Activated B cell treated with CpG ODN at 0.5 μM for 24 hours (primary cell): ENCODE results near the gene ENPP7. TPM values are rescaled to one million over a fixed set of nuclear protein-coding genes. Genes with fewer than 3 reads are reported as not detected.

Source experiments
- ATAC-seq: fragments of 200-7000 bp; cut with Tn5 transposase; one replicate; pipeline ENCODE4 v1.10.0; 2021; ENCODE audit warnings: low read depth, mild to moderate bottlenecking, moderate library complexity
- CTCF ChIA-PET: fragments of 350-600 bp; sonication (Branson Sonifier 250); formaldehyde crosslinking; loops from one replicate; lab custom pipeline; 2021; ENCODE audit warnings: antibody characterized with exemption; lab: Charles Lee
- POLR2A ChIA-PET: fragments of 350-600 bp; sonication (Branson Sonifier 250); formaldehyde crosslinking; loops from one replicate; lab custom pipeline; 2021; ENCODE audit warnings: antibody characterized with exemption; lab: Charles Lee
- DNase-seq: peaks from one replicate; pipeline ENCODE4 v3.0.0; 2022
- H3K27ac Mint-ChIP-seq: one replicate; pipeline ENCODE4 v1.8.0; 2020; ENCODE audit warnings: mixed read lengths
- H3K27me3 Mint-ChIP-seq: one replicate; pipeline ENCODE4 v1.8.0; 2021; ENCODE audit warnings: mixed read lengths
- H3K36me3 Mint-ChIP-seq: one replicate; pipeline ENCODE4 v1.8.0; 2021; ENCODE audit warnings: low read depth, mixed read lengths
- H3K4me1 Mint-ChIP-seq: one replicate; pipeline ENCODE4 v1.8.0; 2021; ENCODE audit warnings: mixed read lengths
- H3K4me3 Mint-ChIP-seq: one replicate; pipeline ENCODE4 v1.8.0; 2020; ENCODE audit warnings: mild to moderate bottlenecking, mixed read lengths
- H3K9me3 Mint-ChIP-seq: one replicate; pipeline ENCODE4 v1.8.0; 2020; ENCODE audit warnings: mixed read lengths
- CTCF ChIP-seq: fragments of 200-600 bp; IDR thresholded peaks from one replicate; pipeline ENCODE4 v1.8.0; 2022; ENCODE audit warnings: antibody characterized with exemption, mild to moderate bottlenecking
- intact Hi-C: fragments of 100-400 bp; cut with micrococcal nuclease; formaldehyde crosslinking; loops from one replicate; pipeline ENCODE4 v1.15.1; 2024
- total RNA-seq: library from RNA; stranded (reverse); gene quantifications from 2 replicates; pipeline ENCODE4 v1.2.3, GENCODE V29; 2022

The ENPP7 gene
- total RNA-seq, 1 donor from 2014 or later: 1.5 TPM

- no peak for TF ChIP-seq CTCF
- peaks cover 54% of the 10 kb centered on the region for H3K27me3 Mint-ChIP-seq
- no peak for DNase-seq
- peaks cover 12% of the 10 kb centered on the region for H3K4me1 Mint-ChIP-seq
- no peak overlapping the region for H3K4me3 Mint-ChIP-seq
- ChIA-PET CTCF (interaction anchor here (0.8 to 1.4 kb wide), 3 partner anchors 15 to 40 kb away, joined by 3 read pairs; partner anchors contain the start of gene CBX8), POLR2A (interaction anchor here (1.0 kb wide), 1 partner anchor 9 kb away, joined by 4 read pairs; no protein-coding TSS in a partner anchor)
- H3K36me3 Mint-ChIP-seq: no peaks in the 10 kb centered on the region
- intact Hi-C loops: no loop called here
- no peak for ATAC-seq
- H3K27ac Mint-ChIP-seq: no peak overlapping the region
- no peaks in the 10 kb centered on the region for H3K9me3 Mint-ChIP-seq
These were observed 51.2 kb downstream of the ENPP7 start for GRCh38 chr17:79781736-79782575.

- no peaks in the 10 kb centered on the region for H3K9me3 Mint-ChIP-seq
- ATAC-seq (no peak), DNase-seq (no peak)
- H3K4me3 Mint-ChIP-seq: no peak overlapping the region
- H3K4me1 Mint-ChIP-seq: peaks cover 2% of the 10 kb centered on the region
- intact Hi-C loops: no loop called here
- no peaks in the 10 kb centered on the region for H3K36me3 Mint-ChIP-seq
- H3K27me3 Mint-ChIP-seq: peaks cover 63% of the 10 kb centered on the region
- H3K27ac Mint-ChIP-seq: no peak overlapping the region
- ChIA-PET CTCF (interaction anchor here (1.0 kb wide), 1 partner anchor 33 kb away, joined by 3 read pairs; no protein-coding TSS in a partner anchor), POLR2A (no interaction called here)
- TF ChIP-seq CTCF: no peak
These were observed 53.1 kb downstream of the ENPP7 start for GRCh38 chr17:79783891-79784290.

GRCh38 chr17:79784353-79785016 is 53.7 kb downstream of the ENPP7 start:
- intact Hi-C loops: no loop called here
- Mint-ChIP-seq H3K4me1 (no peaks in the 10 kb centered on the region), H3K9me3 (no peaks in the 10 kb centered on the region), H3K27me3 (peaks cover 62% of the 10 kb centered on the region), H3K4me3 (no peak overlapping the region), H3K27ac (no peak overlapping the region), H3K36me3 (no peaks in the 10 kb centered on the region)
- POLR2A ChIA-PET: no interaction called here
- ATAC-seq: no peak
- CTCF ChIA-PET: interaction anchor here (1.0 kb wide), 1 partner anchor 33 kb away, joined by 3 read pairs; no protein-coding TSS in a partner anchor
- TF ChIP-seq CTCF: no peak
- DNase-seq: no peak

GRCh38 chr17:79785017-79785899 is 54.5 kb downstream of the ENPP7 start:
- no peak for TF ChIP-seq CTCF
- H3K27me3 Mint-ChIP-seq: peaks cover 55% of the 10 kb centered on the region
- H3K27ac Mint-ChIP-seq: no peak overlapping the region

More at GRCh38 chr17:79785017-79785899, 54.5 kb downstream of the ENPP7 start:
- H3K9me3 Mint-ChIP-seq: no peaks in the 10 kb centered on the region
- DNase-seq (no peak), ATAC-seq (no peak)
- H3K4me1 Mint-ChIP-seq: no peaks in the 10 kb centered on the region
- CTCF ChIA-PET: interaction anchor here (1.0 kb wide), 1 partner anchor 34 kb away, joined by 3 read pairs; no protein-coding TSS in a partner anchor
- no peaks in the 10 kb centered on the region for H3K36me3 Mint-ChIP-seq
- intact Hi-C loops: no loop called here
- no peak overlapping the region for H3K4me3 Mint-ChIP-seq
- POLR2A ChIA-PET: no interaction called here
